ENCODE results near the gene RNLS.
A peak's percentile ranks its signal among the peaks of the same experiment; 100 is the strongest.

RNLS gene

DNA sequence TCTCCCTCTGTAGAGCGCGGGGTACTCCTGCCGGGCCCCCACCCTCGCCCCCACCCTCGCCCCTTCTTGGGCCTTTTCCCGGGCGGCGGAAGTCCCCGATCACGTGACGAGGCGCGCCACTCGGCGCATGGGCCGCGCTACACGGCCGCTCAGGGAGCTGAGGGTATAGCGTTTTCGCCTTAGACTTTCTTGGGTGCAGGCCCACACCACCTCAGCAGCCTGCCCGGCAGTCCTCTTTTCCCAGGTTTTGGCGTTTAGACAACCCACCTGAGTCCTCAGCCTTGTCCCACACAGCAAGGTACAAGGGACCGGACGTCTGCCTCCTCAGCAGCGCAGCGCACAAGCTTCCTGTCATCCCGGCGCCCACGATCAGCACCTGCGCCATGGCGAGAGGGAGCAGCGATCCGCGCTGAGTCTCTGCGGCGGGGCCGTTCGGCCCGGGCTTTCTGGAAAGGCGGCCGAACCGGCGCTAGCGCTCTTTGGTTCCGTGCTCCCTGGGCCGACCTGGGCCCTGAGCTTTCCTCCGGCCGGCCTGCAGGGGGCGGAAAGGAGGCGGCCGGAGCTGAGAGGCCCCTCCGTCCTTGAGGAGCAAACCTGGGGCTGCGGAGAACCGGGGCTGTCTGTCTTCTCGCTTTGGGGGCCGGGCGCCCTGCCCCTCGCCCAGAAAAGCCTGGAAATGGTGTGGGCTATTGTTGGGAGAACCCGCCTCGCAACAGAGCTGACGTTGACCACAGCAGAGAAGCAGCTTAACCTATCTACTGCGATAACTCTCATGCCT lies at the start of gene RNLS:
RNLS (minus strand) TSS at position 513 of the 778 bp plus-strand sequence.
- DNase-seq (ENCODE audit: low spot score) = peak; percentile 16

DNA sequence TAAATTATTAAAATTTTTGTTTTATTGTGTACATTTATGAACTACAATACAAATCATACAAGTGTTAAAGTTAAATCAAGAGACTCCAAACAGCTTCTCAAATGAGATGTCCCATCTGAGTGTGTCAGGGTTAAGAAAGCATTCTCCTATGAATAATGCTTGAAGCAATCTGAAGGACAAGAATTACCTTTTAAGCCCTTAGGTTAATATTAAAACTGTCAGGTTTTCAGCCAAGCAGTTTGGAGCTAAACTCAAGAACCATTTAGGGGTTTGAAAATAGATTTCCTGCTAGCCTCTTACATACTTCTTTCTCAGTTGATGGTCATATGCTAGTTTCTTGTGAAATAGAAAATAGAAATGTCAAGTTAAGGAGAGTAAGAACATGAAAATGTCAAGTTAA lies 41.7 kb upstream of the RNLS start:
- no peak for DNase-seq (ENCODE audit: low spot score)

DNA sequence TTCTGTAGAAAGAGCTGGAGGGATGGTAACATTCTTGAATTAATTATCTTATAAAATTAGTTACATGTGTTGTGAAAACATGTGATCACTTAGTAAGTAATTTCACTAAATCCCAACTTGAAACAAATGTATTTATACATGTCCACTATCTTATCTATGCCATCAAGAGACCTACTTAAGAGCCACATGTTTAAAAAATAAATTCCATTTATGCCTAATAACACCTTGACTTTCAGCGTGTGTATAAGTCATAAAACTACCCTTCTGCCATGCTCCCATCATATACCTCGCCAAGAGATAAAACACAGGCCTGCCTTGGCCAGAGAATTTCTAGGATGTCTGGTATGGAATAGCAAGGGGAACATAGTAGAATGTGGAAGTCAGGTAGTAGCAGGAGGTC lies 40.7 kb upstream of the RNLS start:
- DNase-seq (ENCODE audit: low spot score) = no peak

DNA sequence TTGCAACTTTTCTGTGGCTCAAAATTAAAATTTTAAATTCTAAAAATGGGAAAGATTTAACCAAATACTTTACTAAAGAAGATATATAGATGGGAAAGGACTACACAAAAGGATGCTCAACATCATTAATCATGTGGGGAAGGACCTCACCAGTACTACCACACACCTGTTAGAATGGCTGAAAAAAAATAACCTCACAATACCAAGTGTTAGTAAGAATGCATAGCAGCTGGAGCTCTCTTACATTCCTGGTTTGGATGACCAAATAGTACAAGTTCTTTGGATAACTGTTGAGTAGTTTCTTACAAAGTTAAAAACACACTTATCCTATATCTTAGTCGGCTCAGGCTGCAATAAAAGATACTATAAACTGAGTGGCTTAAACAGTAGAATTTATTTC lies 37.3 kb upstream of the RNLS start:
- no peak for DNase-seq (ENCODE audit: low spot score)

DNA sequence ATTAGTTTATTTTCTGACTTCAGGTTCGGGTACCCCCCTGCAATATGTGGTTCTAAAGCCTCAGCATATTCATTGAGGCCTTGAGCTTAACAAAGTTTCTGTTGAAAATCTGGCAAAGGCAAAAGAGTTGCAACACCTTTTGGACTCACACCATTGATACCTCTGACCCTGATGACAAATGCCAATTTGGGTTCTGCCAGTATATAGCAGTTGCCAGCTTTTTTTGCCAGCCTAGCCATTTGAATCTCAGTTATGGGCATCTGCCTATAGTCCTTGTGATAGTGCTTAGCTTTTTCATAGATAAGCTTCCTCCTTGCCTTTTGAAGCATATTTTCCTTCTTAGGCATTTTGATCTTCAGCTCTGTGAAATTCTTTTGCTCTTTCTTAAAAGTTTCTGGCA lies 35.4 kb upstream of the RNLS start:
- no peak for DNase-seq (ENCODE audit: low spot score)

DNA sequence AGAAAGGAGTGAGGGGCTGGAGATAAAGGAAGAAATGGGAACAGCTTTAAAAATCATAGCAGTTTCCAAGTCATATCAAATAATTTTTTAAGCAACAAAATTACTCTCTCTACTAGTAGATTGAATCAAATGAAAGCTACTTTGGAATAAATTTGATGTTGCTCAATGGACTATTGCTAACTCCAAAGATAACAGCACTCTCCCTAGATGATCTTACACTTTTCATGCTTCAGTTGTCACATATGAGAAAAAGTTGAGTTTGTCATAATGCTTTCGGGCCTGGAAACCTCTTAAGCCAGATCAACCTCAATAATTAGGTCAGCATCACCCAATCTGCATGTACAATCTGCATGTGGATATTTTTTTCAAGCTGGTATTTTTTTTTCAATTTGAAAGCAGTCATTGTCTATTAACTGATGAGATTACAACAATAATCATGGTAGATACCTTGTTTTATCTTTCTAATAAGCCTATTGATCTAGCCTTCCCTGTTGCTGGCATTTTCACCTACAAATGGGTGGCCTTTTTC lies 34.7 kb upstream of the RNLS start:
- no peak for DNase-seq (ENCODE audit: low spot score)

DNA sequence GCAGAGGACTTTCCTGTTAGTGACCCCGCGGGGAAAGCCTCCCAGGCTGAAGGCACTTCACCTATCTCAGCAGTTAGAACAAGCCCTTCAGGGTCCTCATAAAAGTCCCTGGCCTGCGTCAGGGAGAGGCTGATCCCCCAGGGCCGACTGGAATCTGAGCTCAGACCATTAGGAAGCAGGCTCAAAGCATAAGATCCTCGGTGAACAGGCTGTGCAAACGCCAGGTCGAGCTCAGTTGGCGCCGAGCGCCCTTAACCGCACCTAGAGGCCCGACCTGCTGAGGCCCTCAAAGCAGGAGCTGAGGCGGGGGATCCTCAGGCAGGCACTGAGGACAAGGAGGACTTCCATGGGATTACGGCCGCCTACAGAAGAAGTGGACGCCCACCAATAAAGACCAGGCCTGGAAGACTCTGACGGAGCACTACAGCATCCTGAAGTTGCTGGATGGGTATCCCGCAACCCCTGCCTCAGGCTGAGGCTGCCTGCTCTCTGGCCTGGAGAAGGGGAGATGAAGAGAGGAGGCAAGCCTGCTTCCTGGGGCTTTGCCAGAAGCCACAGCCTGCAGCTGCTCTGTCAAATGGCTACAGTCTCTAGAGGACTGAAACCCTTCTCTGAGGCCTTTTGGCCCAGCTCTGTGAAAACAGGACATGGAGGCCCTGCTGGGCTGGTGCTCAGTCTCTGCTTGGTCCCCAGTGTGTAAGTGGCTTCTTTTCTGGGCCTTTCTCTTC lies 33.3 kb upstream of the RNLS start:
- DNase-seq (ENCODE audit: low spot score) = no peak

DNA sequence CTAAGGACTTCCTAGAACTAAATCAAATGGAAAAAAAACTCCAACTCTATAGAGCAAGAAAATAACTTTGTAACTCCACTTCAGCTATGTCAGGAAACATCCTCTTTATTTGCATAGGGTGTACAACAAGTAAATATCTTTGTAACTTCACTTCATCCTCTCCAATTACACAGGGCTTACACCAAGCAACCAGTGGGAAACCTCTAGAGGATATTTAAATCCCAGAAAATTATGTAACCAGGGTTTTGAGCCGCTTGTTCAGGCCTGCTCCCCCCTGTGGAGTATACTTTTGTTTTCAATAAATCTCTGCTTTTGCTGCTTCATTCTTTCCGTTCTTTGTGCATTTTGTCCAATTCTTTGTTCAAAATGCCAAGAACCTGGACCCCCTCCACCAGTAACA lies 25.7 kb upstream of the RNLS start:
- no peak for DNase-seq (ENCODE audit: low spot score)

DNA sequence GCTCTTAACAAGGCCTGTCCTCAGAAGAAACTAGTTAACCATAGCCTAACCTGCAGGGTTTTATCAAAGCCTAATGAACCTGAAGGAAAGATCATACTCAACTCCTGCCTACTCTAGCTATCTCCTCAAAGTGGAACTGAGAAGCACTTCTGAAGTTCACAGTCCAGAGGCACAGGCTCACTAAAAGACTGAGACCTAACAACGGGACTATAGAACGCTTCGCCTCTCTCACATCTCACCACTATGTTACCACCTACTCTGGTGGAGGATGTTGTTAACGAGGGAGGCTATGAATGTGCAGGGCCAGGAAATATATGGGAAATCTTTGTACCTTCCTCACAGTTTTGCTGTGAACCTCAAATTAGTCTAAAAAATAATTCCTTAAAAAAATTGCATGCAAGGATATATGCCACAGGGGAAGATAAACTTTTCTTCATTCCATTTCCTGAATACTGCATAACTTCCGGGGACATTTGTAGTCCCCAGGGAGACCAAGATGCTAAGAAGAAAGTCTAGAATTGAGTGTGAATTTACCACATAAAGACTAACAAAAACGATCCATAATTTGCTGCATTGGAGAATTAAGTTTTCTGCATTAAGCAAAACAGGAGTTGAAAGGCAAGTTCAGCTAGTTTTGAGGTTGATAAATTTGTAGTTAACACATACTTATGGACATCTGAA lies 25.1 kb upstream of the RNLS start:
- no peak for DNase-seq (ENCODE audit: low spot score)

DNA sequence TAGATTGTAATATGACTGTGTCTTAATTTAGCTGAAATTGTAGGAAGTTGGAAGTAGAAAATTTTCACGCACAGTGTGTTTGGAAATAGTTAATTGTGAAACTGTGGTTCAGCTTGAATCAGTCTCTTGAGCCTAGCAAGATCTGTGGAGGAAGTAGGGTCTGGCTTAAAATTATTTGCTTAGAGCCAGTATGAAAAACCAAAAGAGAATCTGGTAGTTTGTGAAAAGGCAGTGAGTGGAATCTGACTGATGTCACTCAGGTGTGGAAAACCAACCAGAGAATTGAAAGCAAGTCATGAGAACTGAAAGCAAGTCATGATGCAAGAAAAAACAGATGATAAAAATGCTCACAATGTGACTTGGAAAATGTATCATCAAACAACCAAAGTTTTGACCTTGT lies 14.9 kb upstream of the RNLS start:
- no peak for DNase-seq (ENCODE audit: low spot score)

DNA sequence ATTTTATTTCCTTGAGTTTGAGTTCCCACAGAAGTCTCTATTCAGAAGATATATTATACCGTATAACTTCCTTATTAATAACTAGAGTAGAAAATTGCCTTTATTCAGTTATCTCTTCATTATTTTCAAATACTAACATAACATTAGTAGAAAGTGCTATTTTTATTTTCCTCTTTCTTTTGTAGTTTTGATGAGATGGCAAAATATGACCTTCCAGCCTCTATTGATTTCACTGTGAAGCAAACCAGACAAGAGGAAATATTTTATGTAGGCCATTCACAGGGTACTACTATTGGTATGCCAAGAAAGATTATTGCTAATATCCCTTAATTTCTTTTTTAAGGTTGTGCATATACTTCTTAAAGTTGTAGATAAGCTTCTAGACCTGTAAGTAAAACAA lies 11.4 kb upstream of the RNLS start:
- DNase-seq (ENCODE audit: low spot score) = no peak

DNA sequence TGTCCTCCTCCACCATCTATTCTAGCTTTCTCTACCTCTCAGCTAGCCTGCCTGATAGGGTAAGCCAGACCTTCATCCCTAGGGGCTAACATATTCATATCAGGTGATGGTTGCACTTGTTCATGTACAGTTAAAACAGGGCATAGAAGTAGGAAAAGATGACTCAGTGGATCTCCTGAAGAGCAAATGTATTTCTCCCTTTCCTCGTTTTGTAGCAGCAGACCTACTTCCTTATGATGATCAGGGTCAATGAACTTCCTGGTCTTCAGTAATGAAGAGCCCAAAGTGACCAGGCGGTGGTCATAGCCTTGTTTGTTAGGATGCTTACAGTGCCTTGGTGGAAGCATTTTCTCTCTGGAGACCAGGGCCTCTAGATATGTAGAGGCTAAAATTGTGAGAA lies 9.8 kb upstream of the RNLS start:
- no peak for DNase-seq (ENCODE audit: low spot score)

DNA sequence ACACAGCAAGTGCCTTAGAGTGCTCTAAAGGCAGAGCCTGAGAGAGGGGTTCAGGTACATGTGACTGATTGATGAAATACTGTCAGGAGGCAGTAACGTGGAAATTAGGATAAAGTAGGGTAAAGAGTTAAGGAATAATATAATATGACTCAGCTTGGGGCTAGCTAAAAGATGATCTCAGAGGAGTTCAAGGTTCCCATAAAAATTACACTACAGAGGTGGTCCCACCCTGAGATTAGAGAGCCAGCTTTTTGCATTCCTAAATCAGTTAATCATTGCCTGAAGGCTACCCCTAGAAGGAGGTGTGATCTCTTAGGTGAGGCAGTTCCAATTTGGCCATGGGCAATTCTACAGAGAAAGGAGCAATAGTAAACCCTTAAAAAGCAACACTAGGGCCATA lies 9.3 kb upstream of the RNLS start:
- no peak for DNase-seq (ENCODE audit: low spot score)

DNA sequence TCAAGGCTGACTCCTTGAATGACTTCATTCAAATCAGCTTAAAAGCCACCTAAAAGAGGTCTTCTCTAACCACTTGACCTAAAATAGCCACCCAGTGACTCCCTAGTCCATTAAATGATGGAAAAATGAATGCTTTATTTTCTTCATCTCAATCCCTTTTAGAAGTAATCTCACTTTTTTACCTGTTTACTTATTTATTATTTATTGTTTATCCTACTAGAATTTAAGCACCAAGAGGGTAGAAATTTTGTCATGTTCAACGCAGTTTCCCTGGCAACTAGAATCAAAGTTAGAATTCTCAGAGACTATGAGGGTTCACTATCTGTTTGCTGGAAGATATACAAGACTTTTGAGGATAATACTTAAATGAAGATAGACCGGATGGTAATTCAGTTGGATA lies 3.3 kb upstream of the RNLS start, which contains the start of gene LIPJ:
LIPJ (plus strand) TSS at position 301 of the 400 bp plus-strand sequence. CDS start 3,926 bp downstream, outside the sequence.
- no peak for DNase-seq (ENCODE audit: low spot score)

DNA sequence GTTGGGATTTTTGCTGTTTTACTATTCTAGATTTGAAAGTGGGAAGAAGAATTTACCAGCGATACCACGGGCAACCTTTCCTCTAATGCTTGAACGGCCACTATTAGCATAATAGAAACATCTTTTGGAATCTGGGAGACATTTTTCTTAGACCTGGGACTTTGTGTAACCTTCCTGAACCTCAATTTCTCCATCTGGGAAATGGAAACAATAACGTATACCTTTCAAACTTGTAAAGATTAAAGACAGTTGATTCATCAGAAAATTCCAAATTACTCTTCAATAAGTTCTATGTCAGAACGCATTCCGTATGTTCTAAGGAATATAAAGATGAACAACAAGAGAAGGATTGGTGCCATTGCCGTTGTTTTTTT lies 453 bp upstream of the RNLS start:
- no peak for DNase-seq (ENCODE audit: low spot score)

DNA sequence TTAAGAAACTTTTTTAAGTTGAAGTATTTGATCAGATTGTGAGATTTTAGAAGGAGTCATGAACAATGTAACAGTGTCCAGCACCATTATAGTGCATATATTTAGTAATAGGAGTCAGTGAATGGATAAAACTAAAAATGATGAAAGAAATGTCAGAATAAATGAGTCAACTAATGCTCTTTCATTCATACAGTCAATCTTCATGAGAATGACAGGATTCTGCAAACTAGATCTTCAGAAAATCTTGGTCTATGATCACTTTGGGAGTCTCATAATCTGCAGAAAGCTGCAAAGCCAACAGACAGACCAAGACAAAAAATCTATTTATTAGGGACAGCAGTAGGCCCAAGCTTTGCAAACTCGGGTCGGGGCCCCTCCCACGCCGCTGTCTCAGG lies 710 bp downstream of the RNLS start:
- no peak for DNase-seq (ENCODE audit: low spot score)

DNA sequence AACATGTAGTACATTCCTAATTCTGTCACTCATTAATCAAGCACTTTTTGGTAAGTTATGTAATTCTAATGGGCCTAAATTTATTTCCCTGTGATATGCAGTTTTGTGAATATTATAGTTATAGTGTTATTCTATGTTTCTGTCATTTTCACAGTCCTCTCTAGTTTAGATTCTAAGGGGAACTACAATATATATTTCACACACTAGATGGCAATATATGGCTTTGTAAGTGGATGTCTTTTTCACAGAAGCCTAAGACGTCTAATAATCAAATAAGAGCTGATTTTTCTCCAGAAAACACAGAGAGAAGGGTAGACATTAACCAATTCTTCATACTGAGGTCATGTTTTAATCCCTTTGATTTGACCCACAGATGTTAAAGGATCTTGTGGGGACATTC lies 18.0 kb downstream of the RNLS start:
- peak; percentile 41 for DNase-seq (ENCODE audit: low spot score)

DNA sequence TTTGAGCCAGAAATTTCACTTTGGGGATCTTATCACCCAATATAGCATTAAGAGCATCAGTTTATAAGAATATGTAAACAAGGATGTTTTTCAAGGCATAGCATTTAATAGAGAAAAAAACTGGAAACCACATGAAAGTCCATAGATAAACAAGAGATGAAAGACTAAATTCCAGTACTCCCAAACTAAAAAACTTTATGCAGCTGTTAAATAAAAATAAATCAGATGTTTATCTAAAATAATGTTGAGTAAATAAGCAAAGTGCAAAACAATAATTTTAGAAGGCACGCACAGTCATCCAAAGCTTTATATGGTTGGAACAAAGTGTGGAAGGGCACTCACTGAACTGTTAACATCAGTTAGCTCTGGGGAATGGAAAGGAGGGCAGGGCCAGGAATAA lies 21.0 kb downstream of the RNLS start:
- DNase-seq (ENCODE audit: low spot score) = no peak

DNA sequence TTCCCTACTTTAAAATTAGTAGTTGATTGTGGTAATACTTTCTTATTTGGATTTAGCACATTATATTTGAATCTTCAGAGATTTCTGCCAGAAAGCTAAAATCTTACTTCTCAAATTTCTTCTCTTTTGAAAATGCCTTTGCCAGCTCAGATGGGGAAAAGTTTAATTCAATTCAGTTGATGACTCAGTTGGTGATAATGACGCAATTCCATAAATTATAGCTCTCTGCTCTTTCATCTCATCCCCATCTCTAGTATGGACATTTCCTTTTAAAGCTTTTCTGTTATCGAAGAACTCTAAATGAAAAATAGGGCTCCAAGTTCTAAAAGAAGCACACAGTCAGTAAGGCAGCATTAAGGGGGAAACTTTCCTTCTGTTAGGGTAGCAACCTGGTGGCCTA lies 25.5 kb downstream of the RNLS start:
- DNase-seq (ENCODE audit: low spot score) = no peak

DNA sequence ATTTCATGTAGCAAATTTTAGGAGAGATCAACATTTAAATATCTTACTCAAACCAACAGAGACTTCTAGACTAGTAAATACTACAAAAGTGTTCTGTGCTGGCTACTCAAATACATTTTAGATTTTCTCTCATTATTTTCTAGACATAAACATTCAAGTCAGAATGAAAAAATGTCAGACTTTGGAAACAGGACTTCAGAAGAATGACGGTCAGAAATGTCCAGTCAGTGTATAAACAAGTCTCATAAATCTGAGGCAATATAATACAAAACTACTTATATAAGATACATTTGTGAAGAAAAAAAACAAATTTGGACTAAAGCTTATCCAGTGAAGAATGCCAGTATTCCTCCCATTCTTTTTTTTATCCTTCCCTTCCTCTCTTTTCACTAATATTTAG lies 25.9 kb downstream of the RNLS start:
- DNase-seq (ENCODE audit: low spot score) = no peak

DNA sequence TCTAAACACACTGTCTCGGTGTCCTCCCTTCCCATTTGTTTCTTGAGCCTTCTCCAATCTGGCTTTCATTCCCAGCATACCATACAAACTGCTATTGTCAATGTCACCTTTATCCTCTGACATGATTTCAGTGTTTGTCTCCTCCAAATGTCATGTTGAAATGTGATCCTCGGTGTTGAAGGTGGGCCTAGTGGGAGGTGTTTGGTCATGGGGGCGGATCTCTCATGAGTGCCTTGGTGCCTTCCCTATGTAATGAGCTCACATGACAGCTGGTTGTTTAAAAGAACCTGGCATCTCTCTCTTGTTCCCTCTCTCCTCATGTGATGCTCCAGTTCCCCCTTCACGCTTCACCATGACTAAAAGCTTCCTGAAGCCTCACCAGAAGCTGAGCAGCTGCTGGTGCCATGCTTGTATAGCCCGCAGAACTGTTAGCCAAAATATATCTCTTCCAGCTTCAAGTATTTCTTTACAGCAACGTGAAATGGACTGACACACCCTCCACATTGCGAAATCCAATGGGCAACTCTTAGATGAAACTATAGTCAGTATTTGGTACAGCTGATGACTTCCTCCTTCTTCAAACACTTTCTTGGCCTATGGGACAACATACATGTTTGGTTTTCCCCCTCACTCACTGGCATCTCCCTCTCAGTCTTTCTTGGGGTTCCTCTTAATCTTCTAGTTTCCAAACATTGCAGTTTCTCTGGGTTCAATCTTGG lies 27.8 kb downstream of the RNLS start:
- DNase-seq (ENCODE audit: low spot score) = no peak

DNA sequence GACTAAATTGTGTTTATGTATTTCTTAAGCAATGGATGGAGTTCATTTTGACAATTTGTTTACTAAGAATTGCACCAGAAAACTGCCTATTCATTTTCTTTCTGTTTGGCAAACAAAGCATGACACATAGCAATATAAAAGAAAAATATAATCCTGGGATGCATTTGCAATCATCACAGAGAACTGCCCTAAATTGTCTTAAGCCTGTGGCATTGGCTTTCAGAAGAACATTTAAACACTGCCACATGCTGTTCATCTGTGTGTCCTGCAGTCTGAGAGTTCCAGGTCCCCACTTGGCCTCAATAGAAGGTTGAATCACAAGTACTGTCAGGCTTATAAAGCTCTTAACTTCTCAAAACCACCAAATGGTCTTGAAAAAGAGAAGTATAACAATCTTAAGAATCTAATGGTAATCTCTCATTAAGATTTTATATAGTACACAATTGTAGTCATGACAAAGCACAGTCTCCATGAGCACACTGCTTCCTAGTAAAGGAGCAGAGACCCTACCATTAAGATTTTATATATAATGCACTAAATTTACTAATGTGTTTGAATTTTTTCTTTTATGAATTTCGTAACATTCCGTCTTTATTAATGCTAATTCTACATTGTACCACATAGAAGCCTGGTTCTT lies 29.9 kb downstream of the RNLS start:
- DNase-seq (ENCODE audit: low spot score) = peak; percentile 39

All from kidney capillary endothelial cell (primary cell).